ENCODE measurements around the gene TTLL12. TPM values are rescaled to one million over a fixed set of nuclear protein-coding genes. Genes with fewer than 3 reads are reported as not detected.

Gene TTLL12
- total and polyA plus RNA-seq, 2 donors from 2014 or later: 11.5 to 26.3 TPM

GRCh38 chr22:43188829-43189545 lies 2.1 kb upstream of the TTLL12 start:
- DNase-seq (peak in 1 of 5 donors; percentile 68), FAIRE-seq (no peak)
- no peaks in the 10 kb centered on the region for H3K9me3 ChIP-seq (ENCODE audit: control insufficient read depth in 2 of 3, insufficient read depth in 1 of 3, low read length in 3 of 3)
- no peaks in the 10 kb centered on the region for H3K27me3 ChIP-seq (ENCODE audit: control insufficient read depth, insufficient read depth, low read length)
- no peaks in the 10 kb centered on the region for H3K36me3 ChIP-seq (ENCODE audit: control insufficient read depth in 2 of 3, insufficient read depth in 3 of 3, low read length in 3 of 3)
- H3K4me1 ChIP-seq (ENCODE audit: control insufficient read depth in 2 of 3, insufficient read depth in 2 of 3, low read depth in 1 of 3, low read length in 3 of 3): peaks cover 0 to 10% (median 9%) of the 10 kb centered on the region in 3 donors
- TF ChIP-seq CTCF (IDR thresholded peaks at IDR 0.05; ENCODE audit: borderline replicate concordance, extremely low read depth, insufficient read depth): no peak
- intact Hi-C loops (cut with DNase I): no loop called here
- no peak overlapping the region for H3K4me3 ChIP-seq (ENCODE audit: low read length in 3 of 3)
- H3K27ac ChIP-seq (ENCODE audit: low read depth in 2 of 2, low read length in 2 of 2): no peak overlapping the region
- no peak overlapping the region for H3K9ac ChIP-seq (ENCODE audit: low read length in 3 of 3)

DNA sequence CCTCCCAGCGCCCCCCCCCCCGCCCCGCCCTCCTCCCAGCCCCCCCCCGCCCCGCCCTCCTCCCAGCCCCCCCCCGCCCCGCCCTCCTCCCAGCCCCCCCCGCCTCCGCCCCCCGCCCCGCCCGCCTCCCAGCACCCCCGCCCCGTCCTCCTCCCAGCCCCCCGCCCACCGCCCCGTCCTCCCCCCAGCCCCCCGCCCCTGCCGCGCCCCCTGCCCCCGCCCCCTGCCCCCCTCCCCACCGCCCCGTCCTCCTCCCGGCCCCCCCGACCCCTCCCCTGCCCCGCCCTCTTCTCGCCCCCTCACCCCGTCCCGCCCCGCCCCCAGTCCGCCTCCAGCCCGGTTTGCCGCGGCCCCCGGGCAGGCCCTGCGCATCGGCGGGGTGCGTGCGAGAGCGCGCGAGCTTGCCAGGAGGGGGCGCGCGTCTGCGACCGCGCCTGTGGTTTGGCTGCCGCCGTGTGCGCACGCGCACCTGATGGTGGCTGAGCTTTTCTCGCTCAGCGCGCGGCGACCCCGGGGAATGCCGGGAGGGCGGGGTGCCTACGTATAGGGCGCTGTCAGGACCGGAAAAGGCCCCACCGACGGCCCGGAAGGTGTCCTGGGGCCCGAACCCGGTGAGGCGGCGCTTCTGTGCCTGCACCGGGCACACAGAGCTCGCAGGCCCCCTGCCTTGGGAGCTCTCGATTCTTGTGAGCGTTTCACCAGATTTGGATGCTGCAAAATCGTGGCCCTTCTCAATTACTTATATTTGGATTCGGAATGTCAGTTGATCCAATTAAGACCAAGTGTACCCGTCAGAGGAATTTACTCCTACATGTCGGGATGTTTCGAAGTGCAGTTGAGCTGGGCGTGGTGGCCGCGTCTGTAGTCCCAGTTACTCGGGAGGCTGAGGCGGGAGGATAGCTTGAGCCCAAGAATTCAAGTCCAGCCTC lies 501 bp upstream of the TTLL12 start:
- FAIRE-seq: no peak
- H3K36me3 ChIP-seq (ENCODE audit: control insufficient read depth in 2 of 3, insufficient read depth in 3 of 3, low read length in 3 of 3): no peaks in the 10 kb centered on the region
- intact Hi-C loops (cut with DNase I): no loop called here

GRCh38 chr22:43185860-43186261 lies 1.1 kb downstream of the TTLL12 start:
- DNase-seq (peak; percentile 19 to 83 (median 78)), FAIRE-seq (no peak)
- Histone ChIP-seq H3K9me3 (ENCODE audit: control insufficient read depth in 2 of 3, insufficient read depth in 1 of 3, low read length in 3 of 3) (no peaks in the 10 kb centered on the region), H3K9ac (ENCODE audit: low read length in 3 of 3) (peak overlapping the region in 1 of 3 donors; percentile 77), H3K4me3 (ENCODE audit: low read length in 3 of 3) (peak overlapping the region in 2 of 3 donors; percentile 47 to 76), H3K36me3 (ENCODE audit: control insufficient read depth in 2 of 3, insufficient read depth in 3 of 3, low read length in 3 of 3) (no peaks in the 10 kb centered on the region), H3K4me1 (ENCODE audit: control insufficient read depth in 2 of 3, insufficient read depth in 2 of 3, low read depth in 1 of 3, low read length in 3 of 3) (peaks cover 0 to 10% (median 9%) of the 10 kb centered on the region in 3 donors), H3K27me3 (ENCODE audit: control insufficient read depth, insufficient read depth, low read length) (no peaks in the 10 kb centered on the region), H3K27ac (ENCODE audit: low read depth in 2 of 2, low read length in 2 of 2) (no peak overlapping the region)
- intact Hi-C loops (cut with DNase I): no loop called here
- no peak for TF ChIP-seq CTCF (IDR thresholded peaks at IDR 0.05; ENCODE audit: borderline replicate concordance, extremely low read depth, insufficient read depth)

More for the DNA sequence above, 501 bp upstream of the TTLL12 start:
- H3K9ac ChIP-seq (ENCODE audit: low read length in 3 of 3): peak overlapping the region; percentile 65 to 85 (median 69)
- DNase-seq: peak; percentile 97 to 99 (median 98)
- peak overlapping the region; percentile 65 to 85 for H3K27ac ChIP-seq (ENCODE audit: low read depth in 2 of 2, low read length in 2 of 2)
- H3K27me3 ChIP-seq (ENCODE audit: control insufficient read depth, insufficient read depth, low read length): no peaks in the 10 kb centered on the region
- peak; percentile 69 for TF ChIP-seq CTCF (IDR thresholded peaks at IDR 0.05; ENCODE audit: borderline replicate concordance, extremely low read depth, insufficient read depth)
- H3K4me1 ChIP-seq (ENCODE audit: control insufficient read depth in 2 of 3, insufficient read depth in 2 of 3, low read depth in 1 of 3, low read length in 3 of 3): peaks cover 0 to 10% (median 9%) of the 10 kb centered on the region in 3 donors
- no peaks in the 10 kb centered on the region for H3K9me3 ChIP-seq (ENCODE audit: control insufficient read depth in 2 of 3, insufficient read depth in 1 of 3, low read length in 3 of 3)
- H3K4me3 ChIP-seq (ENCODE audit: low read length in 3 of 3): peak overlapping the region; percentile 58 to 77 (median 74)
